DOHH2 (cell line): ENCODE measurements around the gene TFAP2B.

ENCODE experiments used
- H3F3A ChIP-seq: fragments of 200-600 bp; sonication (generic), shearing (Covaris generic); 2 replicates; pipeline ENCODE4 v1.6.0; 2016; ENCODE audit warnings: antibody characterized with exemption, mild to moderate bottlenecking; ENCODE audit not compliant: control insufficient read depth, insufficient read depth
- H3K27ac ChIP-seq: fragments of 200-600 bp; sonication (generic); 2 replicates; pipeline ENCODE4 v1.5.1; 2014; ENCODE audit warnings: low read depth, mild to moderate bottlenecking, low read length, moderate library complexity
- H3K27me3 ChIP-seq: fragments of 200-600 bp; sonication (generic); 2 replicates; pipeline ENCODE4 v1.6.1; 2014; ENCODE audit warnings: mild to moderate bottlenecking, low read length, mixed read lengths; ENCODE audit not compliant: control insufficient read depth
- H3K36me3 ChIP-seq: fragments of 200-600 bp; sonication (generic); 2 replicates; pipeline ENCODE4 v1.6.1; 2014; ENCODE audit warnings: mild to moderate bottlenecking, low read length, moderate library complexity, mixed read lengths; ENCODE audit not compliant: control insufficient read depth
- H3K4me1 ChIP-seq: fragments of 200-600 bp; sonication (generic); 2 replicates; pipeline ENCODE4 v1.6.1; 2014; ENCODE audit warnings: mild to moderate bottlenecking, low read length, mixed read lengths; ENCODE audit not compliant: control insufficient read depth
- H3K4me2 ChIP-seq: fragments of 200-600 bp; sonication (generic); 2 replicates; pipeline ENCODE4 v1.6.0; 2014; ENCODE audit warnings: mild to moderate bottlenecking, low read length, moderate library complexity
- H3K4me3 ChIP-seq: fragments of 200-600 bp; sonication (generic); 2 replicates; pipeline ENCODE4 v1.5.1; 2014; ENCODE audit warnings: mild to moderate bottlenecking, low read length, mixed read lengths
- H3K79me2 ChIP-seq: fragments of 200-600 bp; sonication (generic); 2 replicates; pipeline ENCODE4 v1.6.1; 2014; ENCODE audit warnings: mild to moderate bottlenecking, low read length, mixed read lengths; ENCODE audit not compliant: control insufficient read depth
- H3K9me2 ChIP-seq: fragments of 200-600 bp; sonication (generic); replicated peaks from 2 replicates; pipeline ENCODE4 v1.6.1; 2014; ENCODE audit warnings: mild to moderate bottlenecking, low read length, mixed read lengths; ENCODE audit not compliant: control insufficient read depth
- H3K9me3 ChIP-seq: fragments of 200-600 bp; sonication (generic); 2 replicates; pipeline ENCODE4 v1.6.1; 2014; ENCODE audit warnings: antibody characterized with exemption, low read length, mixed read lengths; ENCODE audit not compliant: control insufficient read depth, insufficient read depth
- H4K20me1 ChIP-seq: fragments of 200-600 bp; sonication (generic); 2 replicates; pipeline ENCODE4 v1.6.0; 2014; ENCODE audit warnings: low read depth, mild to moderate bottlenecking, antibody characterized with exemption, low read length, moderate library complexity; ENCODE audit not compliant: control insufficient read depth, insufficient read depth
- CTCF ChIP-seq: fragments of 200-600 bp; sonication (generic); IDR thresholded peaks from one replicate; pipeline ENCODE4 v1.5.1; 2014; ENCODE audit warnings: antibody characterized with exemption, mild to moderate bottlenecking, low read depth, low read length; ENCODE audit not compliant: poor library complexity, severe bottlenecking
- EZH2phosphoT487 ChIP-seq: fragments of 200-600 bp; sonication (generic); IDR thresholded peaks from 2 replicates; pipeline ENCODE4 v1.6.1; 2017; ENCODE audit warnings: borderline replicate concordance, mild to moderate bottlenecking, antibody characterized with exemption, low read length, moderate library complexity, mixed read lengths

Gene TFAP2B

GRCh38 chr6:50815436-50816114 is 3.1 kb upstream of the TFAP2B start:
- Histone ChIP-seq H3K79me2 (no peaks in the 10 kb centered on the region), H3K36me3 (no peaks in the 10 kb centered on the region), H3K4me2 (peak overlapping the region; percentile 70), H3K9me3 (no peaks in the 10 kb centered on the region), H3K4me3 (peak overlapping the region; percentile 59), H3K4me1 (peaks cover 4% of the 10 kb centered on the region; the same call in 1 of the 2 replicates), H3K9me2 (no peaks in the 10 kb centered on the region), H3K27ac (no peak overlapping the region), H3F3A (no peaks in the 10 kb centered on the region), H4K20me1 (no peaks in the 10 kb centered on the region), H3K27me3 (peaks cover 19% of the 10 kb centered on the region)
- TF ChIP-seq CTCF, result no peak
- TF ChIP-seq EZH2phosphoT487, result no peak

- TF ChIP-seq CTCF, result peak; percentile 70
- no peak for TF ChIP-seq EZH2phosphoT487
- Histone ChIP-seq H3K79me2 (no peaks in the 10 kb centered on the region), H3F3A (no peaks in the 10 kb centered on the region), H3K4me2 (peak overlapping the region; percentile 70), H3K4me1 (peaks cover 4% of the 10 kb centered on the region; the same call in 1 of the 2 replicates), H4K20me1 (no peaks in the 10 kb centered on the region), H3K9me2 (no peaks in the 10 kb centered on the region), H3K27ac (no peak overlapping the region), H3K9me3 (no peaks in the 10 kb centered on the region), H3K27me3 (peaks cover 25% of the 10 kb centered on the region), H3K4me3 (peak overlapping the region; percentile 59), H3K36me3 (no peaks in the 10 kb centered on the region)
These were observed 2.5 kb upstream of the TFAP2B start for GRCh38 chr6:50816115-50816675.

- Histone ChIP-seq H3K27me3 (peaks cover 34% of the 10 kb centered on the region), H3K36me3 (no peaks in the 10 kb centered on the region), H3K4me3 (no peak overlapping the region), H3F3A (no peaks in the 10 kb centered on the region), H3K4me1 (peaks cover 4% of the 10 kb centered on the region; the same call in 1 of the 2 replicates), H3K4me2 (no peak overlapping the region), H3K9me3 (no peaks in the 10 kb centered on the region), H4K20me1 (no peaks in the 10 kb centered on the region), H3K79me2 (no peaks in the 10 kb centered on the region), H3K27ac (no peak overlapping the region), H3K9me2 (no peaks in the 10 kb centered on the region)
- no peak for TF ChIP-seq CTCF
- TF ChIP-seq EZH2phosphoT487, result no peak
These were observed 1.6 kb upstream of the TFAP2B start for GRCh38 chr6:50816947-50817645.
